Right cardiac atrium (tissue), 5 donors: ENCODE measurements around the gene NARS2. TPM values are rescaled to one million over a fixed set of nuclear protein-coding genes. Genes with fewer than 3 reads are reported as not detected.
"Not testable (repeated sequence)": the region's sequence is repeated elsewhere in the genome, so short reads cannot be mapped to it uniquely, and the experiment has no call there.

Experiments
- ATAC-seq, 2 donors: fragments of 200-7000 bp; cut with Tn5 transposase; one replicate each; pipeline versions ENCODE4 v1.8.0 to v1.9.1; 2020; ENCODE audit warnings: moderate library complexity in 2 of 2, mild to moderate bottlenecking in 1 of 2
- DNase-seq, 3 donors: peaks; one replicate each; pipeline ENCODE4 v3.0.0-alpha.2; 2020
- H3K27ac ChIP-seq: one replicate; pipeline ENCODE4 v1.5.1; 2013; ENCODE audit warnings: mild to moderate bottlenecking, low read length, control low read depth, moderate library complexity
- H3K27me3 ChIP-seq: one replicate; pipeline ENCODE4 v1.6.1; 2013; ENCODE audit not compliant: control insufficient read depth, insufficient read depth
- H3K4me1 ChIP-seq: one replicate; pipeline ENCODE4 v1.6.1; 2013; ENCODE audit warnings: low read length; ENCODE audit not compliant: control insufficient read depth, insufficient read depth
- H3K4me3 ChIP-seq: one replicate; pipeline ENCODE4 v1.5.1; 2013; ENCODE audit warnings: low read length, control low read depth
- H3K9me3 ChIP-seq: one replicate; pipeline ENCODE4 v1.6.1; 2013; ENCODE audit warnings: low read length; ENCODE audit not compliant: control insufficient read depth
- WGBS: extraction: QIAGEN DNeasy Blood & Tissue Kit; methylation state at CpG from one replicate; pipeline ENCODE4 v1.1.7; 2013; 5-methylcytosine and 5-hydroxymethylcytosine counted together
- intact Hi-C, 4 donors: fragments of 100-400 bp; cut with DNase I; formaldehyde crosslinking; loops; one replicate each; pipeline versions ENCODE4 v1.11.0 to v1.14.0; 2022 to 2023
- polyA plus RNA-seq: library from polyadenylated mRNA; stranded (reverse); fragments of 200-250 nt; gene quantifications from one replicate; pipeline ENCODE4 v1.2.3, GENCODE V29; 2013
- total RNA-seq, 4 donors: library from RNA; stranded (reverse); fragmentation: NEBNext Ultra II Directional; extraction: Animal tissue kit (Norgen Biotek cat#: 25700); gene quantifications; one replicate each; pipeline ENCODE4 v1.2.1, GENCODE V29; 2021
- donor health status: healthy with polysubstance abuse.
- donor health status: DM: no; HTN: yes; CAD: no.
- donor health status: DM: no; HTN: no; CAD: no.
- donor health status: DM: no; HTN: yes; CAD: no; lungs with severe emphysema.
- donor health status: DM: yes; HTN: yes; CAD: no.

The NARS2 gene
- total and polyA plus RNA-seq, 5 donors = 10.2 to 19.1 (median 13.9) TPM

DNA sequence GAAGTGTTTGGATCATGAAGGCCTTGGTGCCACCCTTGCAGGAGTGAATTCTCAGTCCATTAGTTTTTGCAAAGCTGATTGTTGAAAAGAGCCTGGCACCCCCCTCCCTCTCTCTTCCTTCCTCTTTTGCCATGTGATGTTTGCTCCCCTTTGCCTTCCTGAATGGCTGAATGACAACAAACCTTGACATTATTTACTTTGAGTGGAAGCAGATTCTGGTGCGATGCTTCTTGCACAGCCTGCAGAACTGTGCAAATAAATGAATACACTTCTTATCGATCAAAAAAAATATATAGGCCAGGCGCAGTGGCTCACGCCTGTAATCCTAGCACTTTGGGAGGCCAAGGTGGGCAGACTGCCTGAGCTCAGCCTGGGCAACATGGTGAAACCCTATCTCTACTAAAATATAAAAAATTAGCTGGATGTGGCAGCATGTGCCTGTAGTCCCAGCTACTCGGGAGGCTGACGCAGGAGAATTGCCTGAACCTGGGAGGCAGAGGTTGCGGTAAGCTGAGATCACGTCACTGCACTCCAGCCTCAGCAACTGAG is 2.0 kb upstream of the NARS2 start:
- DNase-seq = no peak
- Histone ChIP-seq H3K4me1 (no peaks in the 10 kb centered on the region), H3K27ac (no peak overlapping the region), H3K27me3 (no peaks in the 10 kb centered on the region), H3K4me3 (no peak overlapping the region), H3K9me3 (no peaks in the 10 kb centered on the region)
- 86% methylated on average over 8 of the region's 8 CpGs for WGBS
- intact Hi-C loops = no loop called here
- ATAC-seq = no peak

DNA sequence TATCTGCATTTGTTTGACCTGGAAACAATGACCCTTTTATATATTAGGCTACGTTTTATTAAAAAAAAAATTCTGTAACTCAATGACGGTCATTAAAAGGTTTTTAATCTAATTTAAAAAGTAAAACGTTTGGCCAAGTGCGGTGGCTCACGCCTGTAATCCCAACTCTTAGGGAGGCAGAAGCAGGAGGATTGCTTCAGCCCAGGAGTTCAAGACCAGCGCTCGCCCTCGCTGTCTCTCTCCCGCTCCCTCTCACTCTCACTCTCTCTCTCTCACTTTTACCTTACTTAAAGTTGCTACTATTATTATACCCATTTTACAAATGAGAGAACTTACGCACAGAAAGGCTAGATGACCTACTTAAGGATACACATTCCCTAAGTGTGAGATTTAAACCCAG is 814 bp upstream of the NARS2 start:
- intact Hi-C loops = no loop called here

DNA sequence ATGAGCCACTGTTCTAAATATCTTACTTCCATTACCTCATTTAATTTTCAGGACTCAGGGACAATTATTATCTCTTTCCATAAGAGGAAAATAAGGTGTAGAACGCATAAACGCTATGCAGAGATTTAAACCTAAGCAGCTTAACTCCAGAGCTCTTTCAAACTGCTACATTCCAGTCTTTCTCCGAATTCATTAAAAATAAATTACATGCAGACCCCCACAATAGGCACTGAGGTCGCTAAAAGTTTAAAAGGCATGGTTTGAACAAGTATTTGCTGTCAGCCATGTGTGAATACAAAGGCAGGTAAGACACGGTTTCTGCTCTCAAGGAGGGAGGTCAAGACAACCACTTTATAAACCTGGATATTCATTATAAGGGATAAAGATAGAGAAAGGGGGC is 983 bp downstream of the NARS2 start:
- no peak for ATAC-seq
- Histone ChIP-seq H3K27ac (no peak overlapping the region), H3K27me3 (no peaks in the 10 kb centered on the region), H3K9me3 (no peaks in the 10 kb centered on the region), H3K4me1 (no peaks in the 10 kb centered on the region), H3K4me3 (peak overlapping the region; percentile 78)
- WGBS = 8% methylated on average over 5 of the region's 5 CpGs
- intact Hi-C loops = no loop called here
- DNase-seq = no peak

More for the DNA sequence above, 814 bp upstream of the NARS2 start:
- 50% methylated on average over 10 of the region's 10 CpGs for WGBS
- Histone ChIP-seq H3K4me3 (peak overlapping the region; percentile 78), H3K27ac (peak overlapping the region; percentile 46), H3K4me1 (no peaks in the 10 kb centered on the region), H3K27me3 (no peaks in the 10 kb centered on the region), H3K9me3 (no peaks in the 10 kb centered on the region)
- ATAC-seq (no peak), DNase-seq (no peak)

DNA sequence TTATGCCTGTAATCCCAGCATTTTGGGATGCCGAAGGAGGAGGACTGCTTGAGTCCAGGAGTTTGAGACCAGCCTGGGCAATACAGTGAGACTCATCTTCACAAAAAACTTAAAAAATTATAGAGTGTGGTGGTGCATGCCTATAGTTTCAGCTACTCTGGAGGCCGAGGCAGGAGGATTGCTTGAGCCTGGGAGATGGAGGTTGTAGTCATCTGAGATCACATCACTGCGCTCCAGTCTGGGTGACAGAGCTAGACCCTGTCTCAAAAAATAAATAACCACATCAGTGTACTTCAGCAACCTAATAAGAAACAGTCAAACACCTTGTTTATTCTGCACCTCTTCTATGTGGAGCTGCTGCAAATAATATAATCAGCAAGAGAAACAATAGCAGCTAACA is 1.4 kb downstream of the NARS2 start:
- no peaks in the 10 kb centered on the region for H3K9me3 ChIP-seq
- H3K4me3 ChIP-seq = peak overlapping the region; percentile 78
- WGBS = 63% methylated on average over 3 of the region's 3 CpGs
- no peaks in the 10 kb centered on the region for H3K4me1 ChIP-seq
- no peaks in the 10 kb centered on the region for H3K27me3 ChIP-seq
- DNase-seq (no peak), ATAC-seq (no peak)
- H3K27ac ChIP-seq = no peak overlapping the region
- intact Hi-C loops = no loop called here

DNA sequence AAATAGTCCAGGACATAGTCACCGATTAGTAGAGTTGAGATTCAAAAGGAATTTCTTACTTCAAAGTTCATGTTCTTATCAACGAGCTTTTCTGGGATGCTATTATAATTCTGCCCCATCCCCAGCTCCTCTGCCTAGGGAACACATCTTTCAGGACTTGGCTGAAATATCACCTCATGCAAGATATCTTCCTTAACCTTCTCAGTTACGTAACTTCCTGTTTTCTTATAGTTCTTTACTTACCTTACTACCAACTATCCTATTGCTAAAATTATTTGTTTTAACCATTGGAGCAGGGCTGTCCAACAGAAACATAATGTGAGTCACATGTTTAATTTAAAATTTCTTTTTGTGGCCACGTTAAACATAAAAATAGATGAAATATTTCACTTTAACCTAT is 2.3 kb downstream of the NARS2 start:
- intact Hi-C loops = no loop called here
- Histone ChIP-seq H3K9me3 (no peaks in the 10 kb centered on the region), H3K4me1 (no peaks in the 10 kb centered on the region), H3K4me3 (no peak overlapping the region), H3K27me3 (no peaks in the 10 kb centered on the region), H3K27ac (no peak overlapping the region)
- ATAC-seq (no peak), DNase-seq (no peak)
- WGBS = 68% methylated on average over 4 of the region's 4 CpGs

DNA sequence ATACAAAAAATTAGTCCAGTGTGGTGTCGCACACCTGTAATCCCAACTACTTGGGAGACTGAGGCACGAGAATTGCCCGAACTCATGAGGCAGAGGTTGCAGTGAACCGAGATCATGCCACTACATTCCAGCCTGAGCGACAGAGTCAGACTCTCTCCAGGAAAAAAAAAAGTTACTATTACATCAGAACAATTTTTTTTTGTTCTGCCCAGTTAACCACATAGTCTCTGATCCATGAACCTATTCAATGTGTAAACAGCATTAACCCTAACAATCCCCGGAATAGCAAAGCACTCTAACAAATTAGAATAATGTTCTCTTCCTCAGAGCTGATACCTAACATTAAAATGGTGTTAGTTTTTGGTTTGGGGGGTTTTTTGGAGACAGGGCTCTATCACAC is 4.6 kb downstream of the NARS2 start:
- DNase-seq (no peak), ATAC-seq (no peak)
- no peaks in the 10 kb centered on the region for H3K4me1 ChIP-seq
- intact Hi-C loops = no loop called here
- no peak overlapping the region for H3K4me3 ChIP-seq
- H3K27ac ChIP-seq = no peak overlapping the region
- H3K27me3 ChIP-seq = no peaks in the 10 kb centered on the region
- WGBS = 96% methylated on average over 6 of the region's 6 CpGs
- no peaks in the 10 kb centered on the region for H3K9me3 ChIP-seq

DNA sequence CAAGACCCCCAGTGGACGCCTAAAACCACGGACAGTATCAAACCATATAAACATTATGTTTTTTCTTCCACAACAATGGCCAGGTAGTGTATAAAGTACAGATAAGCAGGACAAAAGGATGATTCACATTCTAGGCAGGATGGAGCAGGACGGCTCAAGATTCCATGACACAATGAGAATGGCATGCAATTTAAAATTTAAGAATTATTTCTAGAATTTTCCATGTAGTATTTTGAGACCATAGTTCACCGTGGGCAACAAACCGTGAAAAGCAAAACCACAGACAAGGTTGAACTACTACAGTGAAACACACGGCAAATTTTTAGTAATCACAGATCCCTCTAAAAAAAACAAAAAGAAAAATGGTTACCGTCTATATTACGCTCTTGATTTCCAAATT is 7.5 kb downstream of the NARS2 start:
- intact Hi-C loops = loop anchor here (10.0 kb wide), 4 partner anchors 142 to 422 kb away; partner anchors contain the start of gene GAB2 (in 1 of the 4)
- H3K27me3 ChIP-seq = no peaks in the 10 kb centered on the region
- no peak overlapping the region for H3K27ac ChIP-seq
- H3K4me3 ChIP-seq = no peak overlapping the region
- no peak for ATAC-seq
- WGBS = 66% methylated on average over 8 of the region's 8 CpGs
- no peak for DNase-seq
- H3K9me3 ChIP-seq = no peaks in the 10 kb centered on the region
- H3K4me1 ChIP-seq = no peaks in the 10 kb centered on the region

DNA sequence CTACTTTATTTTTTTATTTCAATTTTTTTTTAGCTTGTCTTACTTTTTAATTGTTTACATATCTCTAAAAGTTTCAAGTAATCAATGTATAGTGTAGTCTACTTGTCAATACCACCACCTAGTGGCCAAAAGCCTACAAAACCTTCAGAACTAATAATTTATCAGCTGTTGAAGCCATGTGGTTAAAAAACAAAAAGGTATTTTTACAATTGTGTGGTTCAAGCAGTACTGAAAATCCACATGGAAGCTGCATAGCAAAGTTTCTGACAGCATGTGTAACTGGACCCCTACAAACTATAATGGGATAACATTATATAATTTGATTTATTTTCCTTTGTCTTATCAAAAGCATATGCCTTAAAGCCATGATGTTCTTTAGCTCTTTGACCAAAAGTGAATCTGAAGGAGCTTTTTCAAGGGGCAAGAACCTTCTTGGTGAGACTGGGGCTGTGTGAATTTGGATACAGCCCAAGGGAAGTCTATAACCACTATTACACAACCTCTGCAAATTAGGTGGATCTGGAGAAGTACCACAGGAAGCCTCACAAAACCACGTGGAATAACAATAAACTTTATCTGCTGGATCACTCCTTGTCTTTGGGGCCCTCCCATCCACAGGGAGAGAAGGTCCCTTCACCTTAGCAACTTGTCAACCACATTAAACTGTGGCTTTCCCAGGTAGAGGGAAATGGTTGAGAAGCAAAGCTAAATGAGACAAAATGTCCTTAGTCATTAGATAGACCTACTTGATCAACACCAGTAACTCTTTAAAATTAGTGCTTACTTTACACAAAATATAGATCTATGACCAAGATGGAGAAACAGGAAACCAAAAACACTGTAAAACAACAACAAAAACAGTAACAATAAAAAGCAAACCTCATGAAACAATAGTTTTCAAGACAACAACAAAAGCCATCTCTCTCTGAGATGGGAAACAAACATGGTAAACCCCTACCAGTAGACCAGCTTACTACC is 9.9 kb downstream of the NARS2 start:
- Histone ChIP-seq H3K4me3 (no peak overlapping the region), H3K9me3 (no peaks in the 10 kb centered on the region), H3K4me1 (no peaks in the 10 kb centered on the region), H3K27me3 (no peaks in the 10 kb centered on the region), H3K27ac (no peak overlapping the region)
- ATAC-seq (peak; percentile 42 to 52), DNase-seq (no peak)
- WGBS = 48% methylated on average over 1 of the region's 1 CpG
- intact Hi-C loops = loop anchor here (5.0 to 10.0 kb wide), 5 partner anchors 140 to 420 kb away; partner anchors contain the start of gene GAB2 (in 1 of the 4)

DNA sequence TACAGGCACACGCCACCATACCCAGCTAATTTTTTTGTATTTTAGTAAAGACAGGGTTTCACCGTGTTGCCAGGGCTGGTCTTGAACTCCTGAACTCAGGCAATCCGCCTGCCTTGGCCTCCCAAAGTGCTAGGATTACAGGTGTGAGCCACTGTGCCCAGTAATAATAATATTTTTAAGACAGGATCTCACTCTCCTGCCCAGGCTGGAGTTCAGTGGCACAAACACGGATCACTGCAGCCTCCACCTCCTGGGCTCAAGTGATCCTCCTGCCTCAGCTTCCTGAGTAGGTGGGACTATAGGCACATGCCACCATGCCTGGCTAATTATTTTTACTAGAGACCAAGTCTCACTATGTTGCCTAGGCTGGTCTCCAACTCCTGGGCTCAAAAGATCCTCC is 10.6 kb downstream of the NARS2 start:
- H3K4me3 ChIP-seq, H3K27ac ChIP-seq, H3K4me1 ChIP-seq, H3K27me3 ChIP-seq, H3K9me3 ChIP-seq, DNase-seq: not testable (repeated sequence)
- peak in 1 of 2 donors; percentile 17 for ATAC-seq
- 85% methylated on average over 4 of the region's 4 CpGs for WGBS
- intact Hi-C loops = loop anchor here (5.0 to 10.0 kb wide), 5 partner anchors 139 to 419 kb away; partner anchors contain the start of gene GAB2 (in 1 of the 4)

DNA sequence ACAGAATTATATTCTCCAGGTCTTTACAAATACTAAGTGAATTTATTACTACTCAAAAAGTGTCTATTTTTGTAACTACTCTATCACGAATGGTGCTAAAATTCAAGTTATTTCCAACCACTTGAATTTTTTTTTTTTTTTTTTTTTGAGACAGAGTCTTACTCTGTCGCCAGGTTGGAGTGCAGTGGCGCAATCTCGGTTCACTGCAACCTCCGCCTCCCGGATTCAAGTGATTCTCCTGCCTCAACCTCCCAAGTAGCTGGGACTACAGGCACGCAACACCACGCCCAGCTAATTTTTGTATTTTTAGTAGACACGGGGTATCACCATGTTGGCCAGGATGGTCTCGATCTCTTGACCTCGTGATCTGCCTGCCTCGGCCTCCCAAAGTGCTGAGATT is 11.6 kb downstream of the NARS2 start:
- intact Hi-C loops = loop anchor here (5.0 to 10.0 kb wide), 5 partner anchors 138 to 418 kb away; partner anchors contain the start of gene GAB2 (in 1 of the 4)
- 88% methylated on average over 12 of the region's 12 CpGs for WGBS
- not testable (repeated sequence) for H3K9me3 ChIP-seq, H3K27ac ChIP-seq, DNase-seq, ATAC-seq, H3K4me1 ChIP-seq, H3K27me3 ChIP-seq, H3K4me3 ChIP-seq

DNA sequence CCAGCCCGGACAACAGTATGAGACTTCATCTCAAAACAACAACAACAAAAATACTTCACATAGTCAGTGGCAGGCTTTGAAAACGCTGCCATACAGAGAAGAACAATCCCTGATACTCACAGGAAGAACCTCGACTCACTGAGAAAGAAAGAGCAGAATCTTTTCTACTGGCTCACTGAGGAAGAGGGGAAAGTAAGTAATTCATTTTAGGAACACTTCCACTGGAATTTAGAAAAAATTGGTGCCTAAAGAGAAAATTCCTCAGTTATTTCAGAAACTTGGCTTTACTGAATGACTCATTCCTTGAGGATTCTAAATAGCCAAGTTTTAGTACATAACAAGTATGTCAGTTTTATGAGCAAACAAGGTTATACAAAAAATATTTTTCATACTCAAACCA is 12.3 kb downstream of the NARS2 start:
- Histone ChIP-seq H3K9me3 (no peaks in the 10 kb centered on the region), H3K4me3 (no peak overlapping the region), H3K27me3 (no peaks in the 10 kb centered on the region), H3K27ac (peak overlapping the region; percentile 66), H3K4me1 (no peaks in the 10 kb centered on the region)
- intact Hi-C loops = loop anchor here (5.0 to 10.0 kb wide), 5 partner anchors 138 to 418 kb away; partner anchors contain the start of gene GAB2 (in 1 of the 4)
- ATAC-seq (peak in 1 of 2 donors; percentile 15), DNase-seq (no peak)
- WGBS = 31% methylated on average over 3 of the region's 3 CpGs
